Lower leg skin (tissue), 4 donors: ENCODE results near the gene NPR1. TPM values are rescaled to one million over a fixed set of nuclear protein-coding genes. Genes with fewer than 3 reads are reported as not detected.
"Not testable (repeated sequence)": the region's sequence is repeated elsewhere in the genome, so short reads cannot be mapped to it uniquely, and the experiment has no call there.

ENCODE experiments used
- DNase-seq, 2 donors: peaks; one replicate each; pipeline ENCODE4 v3.0.0-alpha.2; 2019; ENCODE audit warnings: low spot score in 2 of 2
- H3K4me3 ChIP-seq: fragments of 200-600 bp; sonication (generic); 2 replicates; pipeline ENCODE4 v1.5.1; 2017; ENCODE audit warnings: mild to moderate bottlenecking, low read depth; ENCODE audit not compliant: poor library complexity, severe bottlenecking
- POLR2A ChIP-seq, 2 donors: fragments of 450-650 bp; IDR thresholded peaks; one replicate each; pipeline ENCODE4 v1.6.1; 2016 to 2017; ENCODE audit warnings: antibody characterized with exemption in 2 of 2, mild to moderate bottlenecking in 1 of 2, moderate library complexity in 1 of 2
- WGBS, 2 donors: methylation state at CpG; one replicate each; pipeline ENCODE4 v1.1.5; 2018; 5-methylcytosine and 5-hydroxymethylcytosine counted together
- intact Hi-C: fragments of 100-400 bp; cut with DNase I; formaldehyde crosslinking; loops from one replicate; pipeline ENCODE4 v1.15.0; 2023; ENCODE audit warnings: low total_unique reads
- total RNA-seq, 4 donors: library from RNA; depleted of rRNA; stranded (reverse); fragments of >200 nt; gene quantifications; one replicate each; pipeline ENCODE4 v1.1.0, GENCODE V29; 2016
- TF ChIP-seq, protein P1 (sequence below), 3 donors: fragments of 450-650 bp; IDR thresholded peaks; one replicate each; pipeline ENCODE4 v1.5.1; 2016; ENCODE audit warnings: antibody characterized with exemption in 3 of 3, mild to moderate bottlenecking in 3 of 3, moderate library complexity in 2 of 3

The NPR1 gene
- total RNA-seq, 4 donors from 2014 or later, result 4.3 to 16.5 (median 7.7) TPM

GRCh38 chr1:153639280-153639679, 39.2 kb upstream of the NPR1 start:
- DNase-seq, result no peak
- intact Hi-C loops, result no loop called here
- TF ChIP-seq POLR2A (IDR thresholded peaks at IDR 0.05), result no peak
- TF ChIP-seq, protein P1, sequence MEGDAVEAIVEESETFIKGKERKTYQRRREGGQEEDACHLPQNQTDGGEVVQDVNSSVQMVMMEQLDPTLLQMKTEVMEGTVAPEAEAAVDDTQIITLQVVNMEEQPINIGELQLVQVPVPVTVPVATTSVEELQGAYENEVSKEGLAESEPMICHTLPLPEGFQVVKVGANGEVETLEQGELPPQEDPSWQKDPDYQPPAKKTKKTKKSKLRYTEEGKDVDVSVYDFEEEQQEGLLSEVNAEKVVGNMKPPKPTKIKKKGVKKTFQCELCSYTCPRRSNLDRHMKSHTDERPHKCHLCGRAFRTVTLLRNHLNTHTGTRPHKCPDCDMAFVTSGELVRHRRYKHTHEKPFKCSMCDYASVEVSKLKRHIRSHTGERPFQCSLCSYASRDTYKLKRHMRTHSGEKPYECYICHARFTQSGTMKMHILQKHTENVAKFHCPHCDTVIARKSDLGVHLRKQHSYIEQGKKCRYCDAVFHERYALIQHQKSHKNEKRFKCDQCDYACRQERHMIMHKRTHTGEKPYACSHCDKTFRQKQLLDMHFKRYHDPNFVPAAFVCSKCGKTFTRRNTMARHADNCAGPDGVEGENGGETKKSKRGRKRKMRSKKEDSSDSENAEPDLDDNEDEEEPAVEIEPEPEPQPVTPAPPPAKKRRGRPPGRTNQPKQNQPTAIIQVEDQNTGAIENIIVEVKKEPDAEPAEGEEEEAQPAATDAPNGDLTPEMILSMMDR (IDR thresholded peaks at IDR 0.05), result no peak
- no peak overlapping the region for H3K4me3 ChIP-seq
- 79 to 88% methylated on average over 3 of the region's 3 CpGs for WGBS, 2 donors

GRCh38 chr1:153640213-153640612, 38.3 kb upstream of the NPR1 start:
- H3K4me3 ChIP-seq, DNase-seq, intact Hi-C loops: not testable (repeated sequence)
- 93 to 96% methylated on average over 5 of the region's 5 CpGs for WGBS, 2 donors

GRCh38 chr1:153640861-153641260, 37.6 kb upstream of the NPR1 start:
- no peak for TF ChIP-seq POLR2A (IDR thresholded peaks at IDR 0.05)
- TF ChIP-seq, protein P1 (IDR thresholded peaks at IDR 0.05), result no peak
- DNase-seq, result no peak
- whole genome bisulfite sequencing, 2 donors, result 64 to 66% methylated on average over 6 of the region's 6 CpGs
- intact Hi-C loops, result no loop called here
- no peak overlapping the region for H3K4me3 ChIP-seq

DNA sequence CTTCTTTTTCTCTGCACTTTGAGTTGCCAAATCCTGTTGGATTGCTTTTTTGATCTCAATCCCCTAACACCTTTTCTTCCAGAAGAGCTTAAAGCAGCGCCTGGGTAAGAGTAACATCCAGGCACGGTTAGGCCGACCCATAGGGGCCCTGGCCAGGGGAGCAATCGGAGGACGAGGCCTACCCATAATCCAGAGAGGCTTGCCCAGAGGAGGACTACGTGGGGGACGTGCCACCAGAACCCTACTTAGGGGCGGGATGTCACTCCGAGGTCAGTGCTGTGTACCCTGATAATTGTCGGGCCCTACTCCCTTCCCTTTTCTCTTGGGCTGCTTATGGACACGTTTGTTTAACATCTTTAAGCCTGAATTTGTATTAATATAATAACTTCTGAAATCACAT, 36.3 kb upstream of the NPR1 start:
- TF ChIP-seq, protein P1 (IDR thresholded peaks at IDR 0.05), result no peak
- TF ChIP-seq POLR2A (IDR thresholded peaks at IDR 0.05), result no peak
- intact Hi-C loops, result no loop called here
- 83 to 85% methylated on average over 11 of the region's 11 CpGs for WGBS, 2 donors
- no peak for DNase-seq
- H3K4me3 ChIP-seq, result no peak overlapping the region

DNA sequence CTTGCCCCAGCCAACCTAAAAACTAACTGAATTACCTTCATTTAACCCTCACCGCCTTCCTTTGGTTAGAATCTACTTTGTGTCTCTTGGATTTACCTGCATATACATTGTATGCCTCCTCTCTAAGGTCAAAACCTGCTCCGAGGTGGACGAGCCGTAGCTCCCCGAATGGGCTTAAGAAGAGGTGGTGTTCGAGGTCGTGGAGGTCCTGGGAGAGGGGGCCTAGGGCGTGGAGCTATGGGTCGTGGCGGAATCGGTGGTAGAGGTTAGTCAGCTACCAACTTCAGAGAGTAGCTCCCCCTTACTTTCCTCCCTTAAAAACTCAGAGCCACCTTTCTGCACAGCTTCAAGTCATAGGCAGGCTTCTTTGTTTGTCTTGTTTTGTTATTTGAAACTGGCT, 35.4 kb upstream of the NPR1 start:
- TF ChIP-seq, protein P1 (IDR thresholded peaks at IDR 0.05), result no peak
- TF ChIP-seq POLR2A (IDR thresholded peaks at IDR 0.05), result no peak
- no peak for DNase-seq
- H3K4me3 ChIP-seq, result no peak overlapping the region
- intact Hi-C loops, result no loop called here
- 91 to 92% methylated on average over 11 of the region's 11 CpGs for WGBS, 2 donors

DNA sequence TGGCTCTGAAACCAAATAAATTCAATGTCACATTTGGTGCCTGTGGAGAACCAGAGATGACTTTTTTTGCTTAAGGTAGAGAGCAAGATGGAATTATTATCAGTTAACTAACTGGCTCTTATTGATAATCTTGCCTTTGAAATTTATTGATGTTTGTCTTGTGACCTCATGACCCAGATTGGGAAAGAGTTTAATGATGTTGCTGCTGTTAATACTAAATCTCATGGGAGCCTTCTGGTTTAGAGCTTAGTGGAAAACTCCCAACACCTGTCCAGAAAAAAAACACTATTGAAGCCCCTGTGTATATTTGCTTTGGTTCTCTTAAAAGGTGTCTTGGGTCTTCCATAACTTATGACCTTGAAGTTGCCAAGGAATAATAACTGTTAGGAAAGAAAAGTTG, 34.7 kb upstream of the NPR1 start:
- TF ChIP-seq, protein P1 (IDR thresholded peaks at IDR 0.05), result no peak
- no peak for TF ChIP-seq POLR2A (IDR thresholded peaks at IDR 0.05)
- no peak overlapping the region for H3K4me3 ChIP-seq
- intact Hi-C loops, result no loop called here
- no peak for DNase-seq
